Subcutaneous adipose tissue (tissue), 4 donors: ENCODE data around the gene UBE2G2. TPM values are rescaled to one million over a fixed set of nuclear protein-coding genes. Genes with fewer than 3 reads are reported as not detected.

Source experiments
- total RNA-seq, 4 donors: library from RNA; depleted of rRNA; stranded (reverse); fragments of >200 nt; gene quantifications; one replicate each; pipeline ENCODE4 v1.1.0, GENCODE V29; 2016
- TF ChIP-seq, protein P1 (sequence below): fragments of 450-650 bp; IDR thresholded peaks from one replicate; pipeline ENCODE4 v1.5.1; 2016; ENCODE audit warnings: low read depth, mild to moderate bottlenecking, control low read depth, antibody characterized with exemption, moderate library complexity

The UBE2G2 gene
- total RNA-seq, 4 donors from 2014 or later, result 64.4 to 144 (median 100) TPM

DNA sequence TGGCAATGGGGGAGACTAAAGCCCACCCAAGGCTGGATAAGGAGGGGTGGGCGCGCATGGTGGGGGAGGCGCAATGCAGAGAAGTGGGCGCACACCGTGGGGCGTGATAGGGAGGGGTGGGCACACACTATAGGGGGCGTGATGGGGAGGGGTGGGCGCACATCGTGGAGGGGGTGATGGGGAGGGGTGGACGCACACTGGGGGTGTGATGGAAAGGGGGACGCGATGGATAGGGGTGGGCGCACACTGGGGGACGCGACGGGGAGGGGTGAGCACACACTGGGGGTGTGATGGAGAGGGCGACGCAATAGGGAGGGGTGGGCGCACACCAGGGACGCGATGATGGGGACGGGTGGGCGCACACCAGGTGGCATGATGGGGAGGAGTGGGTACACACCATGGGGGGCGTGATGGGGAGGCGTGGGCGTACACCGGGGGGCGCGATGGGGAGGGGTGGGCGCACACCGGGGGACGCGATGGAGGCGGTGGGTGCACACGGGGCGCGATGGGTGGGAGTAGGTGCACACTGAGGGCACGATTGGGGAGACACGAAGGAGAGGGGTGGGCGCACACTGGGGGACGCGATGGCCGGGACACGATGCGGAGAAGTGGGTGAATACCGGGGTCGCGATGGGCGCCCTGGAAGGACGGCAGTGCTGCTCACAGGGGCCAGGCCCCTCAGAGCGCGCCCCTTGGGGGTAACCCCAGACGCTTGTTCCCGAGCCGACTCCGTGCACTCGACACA is 15.3 kb upstream of the UBE2G2 start:
- TF ChIP-seq, protein P1, sequence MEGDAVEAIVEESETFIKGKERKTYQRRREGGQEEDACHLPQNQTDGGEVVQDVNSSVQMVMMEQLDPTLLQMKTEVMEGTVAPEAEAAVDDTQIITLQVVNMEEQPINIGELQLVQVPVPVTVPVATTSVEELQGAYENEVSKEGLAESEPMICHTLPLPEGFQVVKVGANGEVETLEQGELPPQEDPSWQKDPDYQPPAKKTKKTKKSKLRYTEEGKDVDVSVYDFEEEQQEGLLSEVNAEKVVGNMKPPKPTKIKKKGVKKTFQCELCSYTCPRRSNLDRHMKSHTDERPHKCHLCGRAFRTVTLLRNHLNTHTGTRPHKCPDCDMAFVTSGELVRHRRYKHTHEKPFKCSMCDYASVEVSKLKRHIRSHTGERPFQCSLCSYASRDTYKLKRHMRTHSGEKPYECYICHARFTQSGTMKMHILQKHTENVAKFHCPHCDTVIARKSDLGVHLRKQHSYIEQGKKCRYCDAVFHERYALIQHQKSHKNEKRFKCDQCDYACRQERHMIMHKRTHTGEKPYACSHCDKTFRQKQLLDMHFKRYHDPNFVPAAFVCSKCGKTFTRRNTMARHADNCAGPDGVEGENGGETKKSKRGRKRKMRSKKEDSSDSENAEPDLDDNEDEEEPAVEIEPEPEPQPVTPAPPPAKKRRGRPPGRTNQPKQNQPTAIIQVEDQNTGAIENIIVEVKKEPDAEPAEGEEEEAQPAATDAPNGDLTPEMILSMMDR, result no peak

DNA sequence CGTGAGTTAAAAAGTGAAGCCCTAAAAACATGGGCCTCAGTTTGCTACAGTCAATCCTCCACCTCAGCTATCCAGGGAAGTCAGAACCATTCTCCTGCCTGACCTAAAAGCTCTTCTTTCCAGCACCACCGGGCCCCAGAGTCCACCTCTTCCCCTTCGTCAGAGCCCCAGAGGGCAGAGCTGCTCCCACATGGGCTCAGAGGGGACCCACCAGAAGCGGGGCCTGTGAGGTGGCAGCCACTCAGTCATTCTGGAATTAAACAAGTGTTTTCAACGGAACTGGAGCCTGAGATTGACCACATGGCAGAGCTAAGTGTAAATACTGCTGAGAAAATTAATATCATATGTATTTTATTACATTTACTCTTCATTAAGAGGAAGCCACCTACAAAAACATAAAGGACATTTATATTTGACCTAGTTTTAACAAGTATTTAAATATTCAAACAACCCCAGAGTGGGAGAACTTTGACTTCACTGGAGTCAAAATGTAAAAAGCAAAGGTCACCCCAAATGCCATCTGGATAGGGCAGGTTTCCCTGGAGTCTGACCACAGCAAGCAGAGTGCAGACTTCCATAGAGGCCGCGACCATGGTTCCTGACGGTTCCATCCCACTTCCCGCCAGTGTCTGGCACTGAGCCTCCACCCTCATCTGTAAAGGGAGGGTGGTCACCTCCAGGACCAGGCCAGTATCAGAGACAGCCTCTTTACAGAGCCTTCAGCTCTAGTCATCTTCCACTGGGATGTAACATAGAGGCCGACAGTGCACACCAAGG is 14.4 kb upstream of the UBE2G2 start:
- TF ChIP-seq, protein P1, result no peak

DNA sequence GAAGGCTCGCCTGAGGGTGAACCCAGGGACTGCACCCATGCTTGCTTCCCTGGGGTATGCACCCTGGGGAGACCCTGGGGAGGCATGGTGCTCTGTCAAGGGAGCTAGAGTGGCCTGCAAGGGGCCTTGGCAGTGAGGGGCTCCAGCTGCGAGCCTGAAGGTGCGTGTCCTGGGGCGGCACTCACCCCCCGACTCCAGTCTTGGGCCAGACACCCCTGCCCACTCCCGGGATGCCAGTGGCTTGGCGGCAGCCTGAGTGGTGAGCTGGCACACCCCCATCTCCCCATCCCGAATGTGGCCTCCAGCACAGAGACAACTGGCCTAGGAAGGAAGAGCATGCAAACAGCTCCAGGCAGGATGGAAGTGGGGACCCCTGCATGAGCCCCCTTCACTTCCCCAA is 13.6 kb upstream of the UBE2G2 start:
- TF ChIP-seq, protein P1, result no peak

DNA sequence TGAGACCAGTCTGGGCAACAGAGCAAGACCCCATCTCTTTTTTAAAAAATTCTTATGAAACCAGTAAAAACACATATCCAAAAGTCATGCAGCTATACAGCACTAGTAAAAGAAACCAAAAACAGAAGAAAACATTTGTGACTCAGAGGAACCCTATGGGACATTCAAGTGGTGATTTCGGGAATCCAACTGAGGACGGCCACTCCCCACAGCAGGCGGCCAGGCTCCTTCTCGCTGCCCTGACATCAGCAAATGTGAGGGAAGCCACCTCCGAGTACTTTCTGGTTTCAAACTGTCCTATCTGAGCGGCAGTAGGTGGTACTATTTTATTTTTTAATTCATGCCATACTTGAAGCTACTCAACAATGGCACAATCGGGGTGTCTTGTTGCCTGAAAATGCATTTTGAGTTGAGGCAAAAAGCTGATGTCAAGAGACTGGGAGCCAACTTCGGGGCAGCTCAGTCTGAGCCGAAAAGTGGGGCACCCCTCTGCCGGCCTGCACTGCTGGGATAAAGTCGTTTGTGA is 12.9 kb upstream of the UBE2G2 start:
- TF ChIP-seq, protein P1, result no peak

DNA sequence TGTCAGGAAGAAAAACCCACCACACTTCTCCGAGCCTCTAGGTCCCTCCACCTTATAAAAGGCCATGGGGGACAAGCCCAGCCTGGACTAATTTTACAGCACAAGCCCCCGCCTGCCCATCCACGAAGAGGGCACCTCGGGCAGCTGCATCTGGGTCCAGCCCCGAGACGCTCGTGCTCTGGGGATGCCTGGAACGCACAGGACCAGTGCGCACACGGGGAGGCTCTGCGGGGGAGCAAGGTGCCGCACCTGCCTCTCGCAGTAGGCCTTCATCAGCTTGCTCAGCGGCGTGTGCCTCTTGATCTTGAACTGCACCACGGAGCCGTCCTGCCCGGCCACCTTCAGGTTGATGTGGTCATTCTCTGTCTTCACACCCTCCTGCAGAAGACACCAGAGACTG is 12.1 kb upstream of the UBE2G2 start:
- TF ChIP-seq, protein P1, result no peak

DNA sequence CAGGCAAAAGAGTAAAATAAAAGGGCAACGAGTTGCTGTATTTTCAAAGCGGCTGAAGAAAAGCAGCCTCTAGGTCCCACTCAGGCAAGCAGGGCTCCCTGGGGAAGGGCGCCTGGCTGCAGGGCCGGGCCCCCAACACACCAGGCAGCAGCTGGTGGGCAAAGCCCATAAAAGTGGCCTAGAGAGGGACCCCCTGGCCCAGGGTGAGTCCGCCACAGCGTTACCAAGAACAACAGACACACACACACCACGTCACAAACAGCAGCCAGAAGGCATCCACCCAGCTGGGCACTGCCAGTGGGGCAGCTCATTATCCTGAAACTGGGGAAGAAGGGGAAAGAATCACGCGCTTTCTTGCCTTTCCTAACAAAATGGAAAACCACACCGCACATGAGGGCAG is 11.5 kb upstream of the UBE2G2 start:
- TF ChIP-seq, protein P1, result no peak

DNA sequence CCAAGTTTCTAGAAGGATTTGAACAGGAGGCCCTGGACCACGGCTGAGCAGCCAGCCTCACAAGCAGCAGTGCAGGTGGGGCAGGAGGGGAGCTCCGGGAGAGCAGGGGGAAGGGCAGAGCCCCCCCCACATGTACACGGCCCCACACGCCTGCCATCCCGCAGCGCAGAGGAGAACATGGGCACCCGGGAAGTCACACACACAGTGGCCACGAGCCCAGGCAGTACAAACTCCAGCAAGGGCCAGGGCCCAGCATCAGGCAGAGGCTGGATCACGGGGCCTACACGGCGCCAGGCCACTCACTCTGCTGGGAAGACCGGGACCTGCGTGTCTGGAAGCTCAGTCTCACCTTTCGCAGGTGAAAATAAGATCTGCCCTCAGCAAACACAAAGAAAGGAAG is 11.0 kb upstream of the UBE2G2 start:
- TF ChIP-seq, protein P1, result no peak
